Right renal pelvis (tissue), 4 donors: ENCODE data around the gene DPY19L3. TPM values are rescaled to one million over a fixed set of nuclear protein-coding genes. Genes with fewer than 3 reads are reported as not detected.
"Not testable (repeated sequence)": the region's sequence is repeated elsewhere in the genome, so short reads cannot be mapped to it uniquely, and the experiment has no call there.

Experiments
- DNase-seq, 4 donors: peaks; one replicate each; pipeline ENCODE4 v3.0.0-alpha.2; 2013; ENCODE audit warnings: low read depth in 4 of 4, low spot score in 3 of 4, missing footprints in 1 of 4
- polyA plus RNA-seq, 4 donors: library from polyadenylated mRNA; unstranded; fragments of 120-200 nt; gene quantifications; one replicate each; pipeline ENCODE4 v1.2.1, GENCODE V29; 2013; ENCODE audit not compliant: insufficient read length in 4 of 4

DPY19L3 gene
- polyA plus RNA-seq, 4 donors: 60.3 to 72.5 (median 67.3) TPM

- no peak for DNase-seq
Measured at GRCh38 chr19:32483574-32483973, 78.0 kb downstream of the DPY19L3 start.

GRCh38 chr19:32489971-32490370, 84.4 kb downstream of the DPY19L3 start:
- no peak for DNase-seq

GRCh38 chr19:32497391-32497790, 91.8 kb downstream of the DPY19L3 start:
- no peak for DNase-seq

GRCh38 chr19:32498648-32499200, 93.2 kb downstream of the DPY19L3 start:
- DNase-seq: no peak

- DNase-seq: not testable (repeated sequence)
Measured at GRCh38 chr19:32512498-32512897, 106.9 kb downstream of the DPY19L3 start.

GRCh38 chr19:32519023-32519422, 113.5 kb downstream of the DPY19L3 start:
- no peak for DNase-seq

GRCh38 chr19:32522967-32523366, 117.4 kb downstream of the DPY19L3 start:
- DNase-seq: no peak

- no peak for DNase-seq
Measured at GRCh38 chr19:32526895-32527294, 121.3 kb downstream of the DPY19L3 start.

GRCh38 chr19:32530773-32531172, 125.2 kb downstream of the DPY19L3 start:
- no peak for DNase-seq

GRCh38 chr19:32532233-32532632, 126.7 kb downstream of the DPY19L3 start:
- DNase-seq: no peak

Other genes with a start within 250 kb of the DPY19L3 start
- gene ZNF507, start 60.2 kb upstream of the DPY19L3 start, polyA plus RNA-seq: 10 to 100 TPM; 20.9 to 31.2 (median 27.5) TPM
- gene PDCD5, start 175.4 kb downstream of the DPY19L3 start, polyA plus RNA-seq: 100 to 1,000 TPM; 114 to 136 (median 122) TPM